ENCODE results near the gene SPEG.

Gene SPEG

GRCh38 chr2:219449609-219450008 lies 15.0 kb downstream of the SPEG start:
- H3K4me3 ChIP-seq (ENCODE audit: low read depth, low read length), result no peak overlapping the region
- no peak for TF ChIP-seq CTCF (IDR thresholded peaks at IDR 0.05; ENCODE audit: borderline replicate concordance, insufficient read depth, low read depth, low read length)

GRCh38 chr2:219451661-219452360 lies 17.2 kb downstream of the SPEG start:
- no peak for TF ChIP-seq CTCF (IDR thresholded peaks at IDR 0.05; ENCODE audit: borderline replicate concordance, insufficient read depth, low read depth, low read length)
- no peak overlapping the region for H3K4me3 ChIP-seq (ENCODE audit: low read depth, low read length)

GRCh38 chr2:219452361-219453317 lies 18.0 kb downstream of the SPEG start:
- TF ChIP-seq CTCF (IDR thresholded peaks at IDR 0.05; ENCODE audit: borderline replicate concordance, insufficient read depth, low read depth, low read length), result no peak
- H3K4me3 ChIP-seq (ENCODE audit: low read depth, low read length), result no peak overlapping the region

GRCh38 chr2:219453671-219454590 lies 19.3 kb downstream of the SPEG start:
- H3K4me3 ChIP-seq (ENCODE audit: low read depth, low read length), result no peak overlapping the region
- no peak for TF ChIP-seq CTCF (IDR thresholded peaks at IDR 0.05; ENCODE audit: borderline replicate concordance, insufficient read depth, low read depth, low read length)

GRCh38 chr2:219455581-219455980 lies 20.9 kb downstream of the SPEG start:
- no peak overlapping the region for H3K4me3 ChIP-seq (ENCODE audit: low read depth, low read length)
- TF ChIP-seq CTCF (IDR thresholded peaks at IDR 0.05; ENCODE audit: borderline replicate concordance, insufficient read depth, low read depth, low read length), result no peak

- peak; percentile 42; the same call in 1 of the 2 replicates for TF ChIP-seq CTCF (IDR thresholded peaks at IDR 0.05; ENCODE audit: borderline replicate concordance, insufficient read depth, low read depth, low read length)
Observed at GRCh38 chr2:219457784-219458369, 23.2 kb downstream of the SPEG start.

More at GRCh38 chr2:219457784-219458369, 23.2 kb downstream of the SPEG start:
- no peak overlapping the region for H3K4me3 ChIP-seq (ENCODE audit: low read depth, low read length)
